Fibroblast of the aortic adventitia (primary cell): Measurements from ENCODE around the gene SLC27A1. TPM values are rescaled to one million over a fixed set of nuclear protein-coding genes. Genes with fewer than 3 reads are reported as not detected.
A peak's percentile ranks its signal among the peaks of the same experiment; 100 is the strongest.

Experiments
- DNase-seq: peaks from one replicate; pipeline ENCODE4 v3.0.0-alpha.2; 2010; ENCODE audit warnings: low read depth
- H3K4me3 ChIP-seq: 2 replicates; pipeline ENCODE4 v1.5.1; 2011; ENCODE audit warnings: low read depth, mild to moderate bottlenecking, control low read depth, low read length, moderate library complexity
- CTCF ChIP-seq: IDR thresholded peaks from 2 replicates; pipeline ENCODE4 v1.5.1; 2011; ENCODE audit warnings: mild to moderate bottlenecking, low read length, control low read depth, inconsistent platforms; ENCODE audit not compliant: insufficient read depth
- total RNA-seq: library from RNA; depleted of rRNA; stranded (reverse); fragments of >200 nt; gene quantifications from 2 replicates; pipeline ENCODE4 v1.2.3, GENCODE V29; 2012; ENCODE audit warnings: low replicate concordance

SLC27A1 gene
- total RNA-seq, 1 donor: 11.4 TPM

DNA sequence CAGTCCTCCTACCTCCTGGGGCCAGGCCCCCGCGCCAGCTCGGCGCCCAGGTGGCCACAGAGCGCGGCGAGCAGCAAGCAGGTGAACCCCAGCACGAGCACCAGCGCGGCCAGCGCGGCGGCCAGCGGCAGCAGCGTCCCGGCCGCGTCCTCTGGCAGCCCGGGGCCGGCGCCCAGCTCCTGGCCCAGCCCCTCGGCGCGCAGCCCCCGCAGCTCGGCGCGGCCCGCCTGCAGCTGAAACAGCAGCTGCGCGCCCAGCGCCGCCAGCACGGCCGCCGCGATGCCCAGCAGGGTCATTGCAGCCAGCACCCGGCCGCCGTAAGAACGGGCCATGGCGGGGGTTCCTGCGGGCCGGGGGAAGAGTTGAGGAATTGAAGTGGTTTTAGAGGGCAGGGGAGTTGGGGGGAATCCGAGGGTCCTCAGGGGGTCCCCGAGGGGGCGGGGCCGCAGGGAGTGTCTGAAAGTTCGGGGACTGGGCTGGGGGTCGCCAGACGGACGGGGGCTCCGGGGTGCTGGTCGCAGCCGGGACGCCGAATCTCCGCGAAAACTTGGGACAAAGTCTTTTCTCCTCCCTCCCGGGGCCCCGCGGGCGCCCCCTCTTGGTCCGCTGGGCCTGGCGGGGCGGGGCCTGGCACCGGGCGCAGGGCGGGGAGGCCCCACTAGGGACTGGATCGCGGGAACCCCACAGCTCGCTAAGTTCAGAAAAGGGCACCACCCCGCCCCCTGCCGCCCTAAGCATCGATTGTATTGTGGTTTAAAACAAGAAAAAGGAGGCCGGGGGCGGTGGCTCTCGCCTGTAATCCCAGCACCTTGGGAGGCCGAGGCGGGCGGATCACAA is 22.0 kb upstream of the SLC27A1 start, which contains the start of gene TMEM221:
TMEM221 (minus strand) TSS at position 538 of the 837 bp plus-strand sequence; CDS start at position 332, 206 bp downstream.
- no peak for DNase-seq
- TF ChIP-seq CTCF: peak; percentile 50
- H3K4me3 ChIP-seq: peak within 1 kb of the TSS; percentile 50

GRCh38 chr19:17450264-17451075 is 19.9 kb upstream of the SLC27A1 start:
- no peak for TF ChIP-seq CTCF
- no peak for DNase-seq
- no peak overlapping the region for H3K4me3 ChIP-seq

GRCh38 chr19:17451820-17452219 is 18.5 kb upstream of the SLC27A1 start:
- no peak for DNase-seq
- TF ChIP-seq CTCF: no peak

GRCh38 chr19:17454576-17455071 is 15.7 kb upstream of the SLC27A1 start:
- no peak for DNase-seq
- TF ChIP-seq CTCF: no peak
- no peak overlapping the region for H3K4me3 ChIP-seq

More at GRCh38 chr19:17451820-17452219, 18.5 kb upstream of the SLC27A1 start:
- no peak overlapping the region for H3K4me3 ChIP-seq

DNA sequence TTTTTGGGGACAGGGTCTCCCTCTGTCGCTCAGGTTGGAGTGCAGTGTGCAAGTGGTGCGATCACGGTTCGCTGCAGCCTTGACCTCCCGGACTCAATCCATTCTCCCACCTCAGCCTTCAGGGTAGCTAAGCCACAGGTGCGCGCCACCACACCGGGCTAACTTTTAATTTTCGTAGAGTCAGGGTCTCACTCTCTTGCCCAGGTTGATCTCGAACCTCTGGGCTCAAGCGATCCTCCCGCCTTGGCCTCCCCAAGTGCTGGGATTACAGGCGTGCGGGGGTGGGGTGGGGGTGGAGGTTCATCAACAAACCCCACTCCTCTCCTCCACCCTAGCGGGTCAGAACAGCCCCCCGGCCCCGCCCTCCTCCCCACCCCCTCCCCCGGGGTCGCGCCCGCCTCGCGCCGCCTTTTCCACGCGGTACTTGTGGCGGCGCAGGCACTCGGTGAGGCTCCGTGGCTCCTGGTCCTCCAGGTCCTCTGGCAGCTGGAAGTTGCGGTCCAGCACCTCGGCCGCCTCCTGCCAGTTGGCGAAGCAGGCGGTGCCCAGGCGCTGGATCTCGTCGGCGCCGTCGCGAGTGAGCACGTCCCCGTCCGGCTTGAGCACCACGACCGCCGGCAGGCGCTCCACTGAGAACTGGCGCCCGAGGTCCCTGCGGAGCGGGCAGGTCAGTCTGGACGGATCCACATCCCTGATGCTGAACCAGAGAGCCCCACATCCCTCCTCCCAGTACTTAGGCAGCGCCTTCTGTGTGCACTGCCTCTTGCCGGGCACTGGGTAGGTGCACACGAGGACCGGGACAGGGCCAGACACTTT is 14.8 kb upstream of the SLC27A1 start:
- H3K4me3 ChIP-seq: no peak overlapping the region
- no peak for TF ChIP-seq CTCF
- DNase-seq: no peak

DNA sequence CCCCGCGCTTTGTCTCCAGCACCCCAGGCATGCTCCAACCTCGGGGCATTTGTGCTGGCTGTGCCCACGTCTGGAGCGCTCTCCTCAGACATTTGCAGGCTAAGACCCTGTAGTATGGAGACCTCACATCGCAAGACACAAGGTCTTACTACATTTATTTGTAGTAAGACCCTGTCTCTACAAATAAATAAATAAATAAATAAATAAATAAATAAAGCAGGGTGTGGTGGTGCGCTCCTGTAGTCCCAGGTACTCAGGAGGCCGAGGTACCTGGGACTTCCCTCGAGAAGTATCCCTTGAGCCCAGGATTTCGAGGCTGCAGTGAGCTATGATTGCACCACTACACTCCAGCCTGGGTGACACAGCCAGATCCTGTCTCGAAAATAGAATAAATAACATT is 14.2 kb upstream of the SLC27A1 start:
- no peak for DNase-seq
- TF ChIP-seq CTCF: no peak
- no peak overlapping the region for H3K4me3 ChIP-seq
